ENCODE measurements around the gene TMEM233. TPM values are rescaled to one million over a fixed set of nuclear protein-coding genes. Genes with fewer than 3 reads are reported as not detected.

TMEM233 gene
- total RNA-seq, 1 donor from 2014 or later = not detected

DNA sequence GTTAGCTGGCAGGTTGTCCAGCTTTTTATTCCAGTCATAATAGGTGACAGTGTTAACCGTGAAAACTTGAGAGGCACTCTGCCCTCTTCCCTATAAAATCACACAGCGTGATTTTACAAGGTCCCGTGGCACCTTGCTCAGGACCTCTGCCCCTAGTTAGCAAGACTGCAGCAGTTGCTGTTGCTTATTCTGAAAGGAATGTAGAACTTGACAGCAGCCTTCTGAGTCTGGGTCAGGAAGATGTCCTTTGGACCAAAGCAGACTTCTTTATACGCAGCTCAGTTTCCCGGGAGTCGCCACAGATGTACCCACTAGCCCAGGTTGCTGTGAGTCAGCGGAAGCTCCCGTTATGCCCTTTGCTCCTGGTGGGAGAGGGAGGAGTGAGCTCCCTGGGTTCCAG is 87.5 kb downstream of the TMEM233 start:
- Mint-ChIP-seq H3K4me3 (ENCODE audit: low read depth) (no peak overlapping the region), H3K9me3 (ENCODE audit: low read depth) (no peaks in the 10 kb centered on the region), H3K4me1 (ENCODE audit: low read depth) (peaks cover 29% of the 10 kb centered on the region), H3K36me3 (ENCODE audit: insufficient read depth) (peaks cover 37% of the 10 kb centered on the region), H3K27me3 (no peaks in the 10 kb centered on the region), H3K27ac (no peak overlapping the region)
- no peak for TF ChIP-seq CTCF (IDR thresholded peaks at IDR 0.05; ENCODE audit: unreplicated experiment)
- no peak for DNase-seq (ENCODE audit: low spot score, unreplicated experiment)

GRCh38 chr12:119681728-119682638 is 88.4 kb downstream of the TMEM233 start:
- TF ChIP-seq CTCF (IDR thresholded peaks at IDR 0.05; ENCODE audit: unreplicated experiment) = no peak
- Mint-ChIP-seq H3K4me1 (ENCODE audit: low read depth) (peaks cover 29% of the 10 kb centered on the region), H3K9me3 (ENCODE audit: low read depth) (no peaks in the 10 kb centered on the region), H3K27ac (no peak overlapping the region), H3K27me3 (no peaks in the 10 kb centered on the region), H3K4me3 (ENCODE audit: low read depth) (no peak overlapping the region), H3K36me3 (ENCODE audit: insufficient read depth) (peaks cover 32% of the 10 kb centered on the region)
- DNase-seq (ENCODE audit: low spot score, unreplicated experiment) = no peak

DNA sequence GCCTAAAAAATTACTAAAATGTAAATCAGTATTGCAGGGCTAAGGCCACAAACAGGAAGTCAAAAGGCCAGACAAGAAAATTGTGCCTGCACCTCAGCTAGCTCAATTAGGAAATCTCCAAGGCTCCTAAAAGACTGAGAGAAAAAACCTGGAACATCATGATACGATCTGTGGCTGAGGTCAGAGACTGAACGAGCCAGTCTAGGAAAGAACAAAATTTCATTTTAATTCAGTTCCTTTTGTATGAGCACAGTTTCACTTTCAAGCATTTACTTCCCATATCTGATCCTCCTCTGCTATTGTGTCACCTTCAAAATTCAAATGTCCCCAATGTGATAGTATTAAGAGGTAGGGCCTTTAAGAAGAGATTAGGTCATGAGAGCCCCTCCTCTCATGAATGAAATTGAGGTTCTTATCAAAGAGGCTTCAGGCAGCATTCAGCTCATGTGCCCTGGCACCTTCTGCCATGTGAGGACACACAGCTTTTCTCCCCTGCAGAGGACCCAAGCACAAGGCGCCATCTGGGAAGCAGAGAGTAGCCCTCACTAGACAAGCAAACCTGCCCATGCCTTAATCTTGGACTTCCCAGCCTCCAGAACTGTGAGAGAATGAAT is 89.2 kb downstream of the TMEM233 start:
- Mint-ChIP-seq H3K36me3 (ENCODE audit: insufficient read depth) (peaks cover 31% of the 10 kb centered on the region), H3K9me3 (ENCODE audit: low read depth) (no peaks in the 10 kb centered on the region), H3K4me1 (ENCODE audit: low read depth) (peaks cover 29% of the 10 kb centered on the region), H3K27me3 (no peaks in the 10 kb centered on the region), H3K4me3 (ENCODE audit: low read depth) (no peak overlapping the region), H3K27ac (peak overlapping the region; percentile 16)
- TF ChIP-seq CTCF (IDR thresholded peaks at IDR 0.05; ENCODE audit: unreplicated experiment) = no peak
- DNase-seq (ENCODE audit: low spot score, unreplicated experiment) = no peak

DNA sequence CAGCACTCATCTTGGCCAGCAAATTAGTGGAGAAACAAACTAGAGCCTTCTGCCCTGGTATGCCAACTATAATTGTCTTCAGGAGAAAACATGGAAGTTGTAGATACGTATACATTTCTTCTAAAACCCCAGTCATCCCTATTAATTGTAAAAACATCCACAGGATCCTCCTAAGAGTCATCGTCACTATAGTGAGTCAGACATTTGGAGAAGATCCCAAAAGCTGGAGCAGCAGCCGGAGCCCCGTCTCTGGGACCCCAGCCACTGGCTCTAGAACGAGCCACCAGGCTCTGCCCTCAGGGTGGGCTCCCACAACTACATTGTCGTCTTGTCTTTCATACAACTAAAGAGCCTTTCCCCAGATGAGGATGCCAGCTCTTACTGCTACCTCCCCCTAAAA is 89.8 kb downstream of the TMEM233 start:
- no peaks in the 10 kb centered on the region for H3K9me3 Mint-ChIP-seq (ENCODE audit: low read depth)
- no peak for TF ChIP-seq CTCF (IDR thresholded peaks at IDR 0.05; ENCODE audit: unreplicated experiment)
- H3K27ac Mint-ChIP-seq = peak overlapping the region; percentile 63
- no peak for DNase-seq (ENCODE audit: low spot score, unreplicated experiment)
- H3K27me3 Mint-ChIP-seq = no peaks in the 10 kb centered on the region
- no peak overlapping the region for H3K4me3 Mint-ChIP-seq (ENCODE audit: low read depth)
- peaks cover 29% of the 10 kb centered on the region for H3K4me1 Mint-ChIP-seq (ENCODE audit: low read depth)
- H3K36me3 Mint-ChIP-seq (ENCODE audit: insufficient read depth) = peaks cover 26% of the 10 kb centered on the region

- H3K27ac Mint-ChIP-seq = peak overlapping the region; percentile 63
- H3K4me1 Mint-ChIP-seq (ENCODE audit: low read depth) = peaks cover 29% of the 10 kb centered on the region
- H3K36me3 Mint-ChIP-seq (ENCODE audit: insufficient read depth) = peaks cover 24% of the 10 kb centered on the region
- H3K4me3 Mint-ChIP-seq (ENCODE audit: low read depth) = no peak overlapping the region
- no peaks in the 10 kb centered on the region for H3K9me3 Mint-ChIP-seq (ENCODE audit: low read depth)
- no peak for TF ChIP-seq CTCF (IDR thresholded peaks at IDR 0.05; ENCODE audit: unreplicated experiment)
- no peak for DNase-seq (ENCODE audit: low spot score, unreplicated experiment)
- no peaks in the 10 kb centered on the region for H3K27me3 Mint-ChIP-seq
Measured at GRCh38 chr12:119683816-119684215, 90.2 kb downstream of the TMEM233 start.

All from progenitor cell of endocrine pancreas (in vitro differentiated cells).